DMS79 treated with DMSO at 0.1 percent for 48 hours (cell line): ENCODE data around the gene NPAS1.
A peak's percentile ranks its signal among the peaks of the same experiment; 100 is the strongest.

Experiments used
- DNase-seq: peaks from one replicate; lab custom pipeline; 2025; lab: John Stamatoyannopoulos, UW

The NPAS1 gene

GRCh38 chr19:47019431-47020041 is at the start of gene NPAS1:
Gene NPAS1, plus strand, starts transcription at chr19:47019837. Its CDS starts 1,211 bp downstream, at chr19:47021048.
- no peak for DNase-seq

GRCh38 chr19:46970815-46971214 is 48.8 kb upstream of the NPAS1 start:
- no peak for DNase-seq

- DNase-seq = no peak
Measured at GRCh38 chr19:46972311-46972710, 47.3 kb upstream of the NPAS1 start.

- no peak for DNase-seq
Measured at GRCh38 chr19:46974181-46974580, 45.5 kb upstream of the NPAS1 start.

- DNase-seq = no peak
Measured at GRCh38 chr19:46975011-46975924, 44.4 kb upstream of the NPAS1 start.

GRCh38 chr19:46975925-46976782 is 43.5 kb upstream of the NPAS1 start:
- DNase-seq = no peak

- no peak for DNase-seq
Measured at GRCh38 chr19:46976845-46977320, 42.8 kb upstream of the NPAS1 start.

GRCh38 chr19:46977548-46977947 is 42.1 kb upstream of the NPAS1 start:
- no peak for DNase-seq

- DNase-seq = no peak
Measured at GRCh38 chr19:46978171-46978869, 41.3 kb upstream of the NPAS1 start.

- DNase-seq = peak; percentile 81
Measured at GRCh38 chr19:46979126-46980105, 40.2 kb upstream of the NPAS1 start.

GRCh38 chr19:46980761-46981160 is 38.9 kb upstream of the NPAS1 start:
- no peak for DNase-seq

GRCh38 chr19:46981286-46981945 is 38.2 kb upstream of the NPAS1 start:
- no peak for DNase-seq

- no peak for DNase-seq
Measured at GRCh38 chr19:46983097-46983496, 36.5 kb upstream of the NPAS1 start.

- no peak for DNase-seq
Measured at GRCh38 chr19:46984077-46985010, 35.3 kb upstream of the NPAS1 start.

- no peak for DNase-seq
Measured at GRCh38 chr19:46985542-46986415, 33.9 kb upstream of the NPAS1 start.

- DNase-seq = no peak
Measured at GRCh38 chr19:46988614-46989230, 30.9 kb upstream of the NPAS1 start.

GRCh38 chr19:46990991-46991676 is 28.5 kb upstream of the NPAS1 start:
- DNase-seq = peak; percentile 78
